Activated naive CD8-positive, alpha-beta T cell (primary cell): ENCODE data around the gene OR2M2.

Experiments used
- H3K27ac Mint-ChIP-seq: one replicate; pipeline ENCODE4 v1.8.0; 2021; ENCODE audit warnings: mixed read lengths
- H3K27me3 Mint-ChIP-seq: one replicate; pipeline ENCODE4 v1.8.0; 2021; ENCODE audit warnings: mixed read lengths
- H3K36me3 Mint-ChIP-seq: one replicate; pipeline ENCODE4 v1.8.0; 2021; ENCODE audit warnings: mixed read lengths
- H3K4me1 Mint-ChIP-seq: one replicate; pipeline ENCODE4 v1.8.0; 2021; ENCODE audit warnings: low read depth, mixed read lengths
- H3K4me3 Mint-ChIP-seq: one replicate; pipeline ENCODE4 v1.8.0; 2021; ENCODE audit warnings: mild to moderate bottlenecking, mixed read lengths
- H3K9me3 Mint-ChIP-seq: one replicate; pipeline ENCODE4 v1.8.0; 2021; ENCODE audit warnings: low read depth, mixed read lengths

The OR2M2 gene

DNA sequence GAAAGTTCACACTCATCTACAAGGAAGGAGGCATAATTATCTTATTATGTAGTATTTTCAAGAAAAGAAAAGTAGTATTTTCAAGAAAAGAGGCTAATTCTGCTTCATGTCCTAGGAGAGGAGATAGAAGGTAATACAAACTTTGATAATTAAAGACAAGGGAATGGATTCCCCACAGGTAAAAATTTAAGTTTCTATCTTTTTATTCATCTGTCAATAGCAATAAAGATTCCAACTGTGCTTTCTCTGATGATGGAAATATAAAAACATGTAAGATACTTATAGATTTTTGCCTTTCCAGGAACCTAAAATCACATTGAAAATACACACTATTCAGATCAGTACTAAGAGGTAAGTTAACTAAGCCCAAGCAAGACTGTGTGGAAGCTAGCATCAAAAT lies at the start of gene OR2M2:
TSS of gene OR2M2 (plus strand) at position 301 of the 400 bp plus-strand sequence. CDS start 5,165 bp downstream, outside the sequence.
- H3K4me3 Mint-ChIP-seq = no peak within 1 kb of the TSS
- H3K4me1 Mint-ChIP-seq = no peaks in the 10 kb centered on the region
- H3K36me3 Mint-ChIP-seq = no peaks in the 10 kb centered on the region
- no peak within 1 kb of the TSS for H3K27ac Mint-ChIP-seq
- no peaks in the 10 kb centered on the region for H3K27me3 Mint-ChIP-seq
- H3K9me3 Mint-ChIP-seq = no peaks in the 10 kb centered on the region

- Mint-ChIP-seq H3K4me1 (no peaks in the 10 kb centered on the region), H3K4me3 (no peak overlapping the region), H3K36me3 (no peaks in the 10 kb centered on the region), H3K27ac (no peak overlapping the region), H3K9me3 (peaks cover under 1% of the 10 kb centered on the region), H3K27me3 (peaks cover 2% of the 10 kb centered on the region)
These were observed 47.0 kb upstream of the OR2M2 start for GRCh38 chr1:248127653-248128052.

DNA sequence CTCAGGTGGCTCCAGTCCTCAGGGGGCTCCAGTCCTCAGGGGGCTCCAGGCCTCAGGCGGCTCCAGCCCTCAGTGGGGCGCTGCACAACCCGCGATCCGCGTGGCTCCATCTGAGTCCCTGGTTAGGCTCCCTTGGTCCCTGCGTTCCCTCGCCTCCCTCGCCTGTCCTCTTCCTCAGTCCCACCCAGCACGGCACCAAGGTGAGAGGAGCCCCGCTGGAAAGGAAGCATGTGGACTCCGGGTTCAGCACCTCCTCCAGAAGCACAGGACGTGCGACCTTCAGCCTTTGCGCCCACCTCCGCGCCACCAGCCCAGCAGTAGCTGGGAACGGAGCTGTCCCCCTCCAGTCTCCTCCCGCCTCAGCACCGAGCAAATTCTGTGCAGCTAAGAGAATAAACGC lies 37.8 kb upstream of the OR2M2 start:
- Mint-ChIP-seq H3K4me3 (no peak overlapping the region), H3K27me3 (peaks cover 2% of the 10 kb centered on the region)

GRCh38 chr1:248140846-248141245 lies 33.8 kb upstream of the OR2M2 start:
- H3K9me3 Mint-ChIP-seq = peaks cover 7% of the 10 kb centered on the region
- no peaks in the 10 kb centered on the region for H3K4me1 Mint-ChIP-seq
- no peak overlapping the region for H3K27ac Mint-ChIP-seq
- H3K36me3 Mint-ChIP-seq = no peaks in the 10 kb centered on the region
- H3K4me3 Mint-ChIP-seq = no peak overlapping the region
- peaks cover 4% of the 10 kb centered on the region for H3K27me3 Mint-ChIP-seq

More for the DNA sequence above, 37.8 kb upstream of the OR2M2 start:
- Mint-ChIP-seq H3K4me1 (no peaks in the 10 kb centered on the region), H3K27ac (no peak overlapping the region), H3K9me3 (no peaks in the 10 kb centered on the region), H3K36me3 (no peaks in the 10 kb centered on the region)

DNA sequence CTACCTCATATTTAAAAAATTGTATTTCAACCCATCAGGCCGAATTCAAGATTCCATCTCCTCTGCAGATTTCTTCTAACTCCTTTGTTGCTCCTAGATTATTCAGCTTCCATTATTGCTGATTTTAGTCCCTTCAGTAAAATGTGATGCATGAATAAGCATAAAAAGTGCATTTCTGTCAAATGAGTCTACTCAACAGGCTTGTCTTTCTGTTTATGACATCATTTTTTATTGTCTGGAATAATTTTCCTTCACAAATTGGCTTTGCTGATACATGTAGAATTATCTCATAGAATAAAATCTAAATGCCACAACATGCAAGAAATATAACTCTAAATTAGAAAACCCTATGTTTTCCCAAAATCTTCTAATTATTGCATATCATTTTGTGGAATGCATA lies 31.3 kb upstream of the OR2M2 start:
- Mint-ChIP-seq H3K9me3 (peaks cover 23% of the 10 kb centered on the region), H3K27me3 (peaks cover 3% of the 10 kb centered on the region), H3K4me1 (no peaks in the 10 kb centered on the region), H3K27ac (no peak overlapping the region), H3K36me3 (no peaks in the 10 kb centered on the region), H3K4me3 (no peak overlapping the region)

DNA sequence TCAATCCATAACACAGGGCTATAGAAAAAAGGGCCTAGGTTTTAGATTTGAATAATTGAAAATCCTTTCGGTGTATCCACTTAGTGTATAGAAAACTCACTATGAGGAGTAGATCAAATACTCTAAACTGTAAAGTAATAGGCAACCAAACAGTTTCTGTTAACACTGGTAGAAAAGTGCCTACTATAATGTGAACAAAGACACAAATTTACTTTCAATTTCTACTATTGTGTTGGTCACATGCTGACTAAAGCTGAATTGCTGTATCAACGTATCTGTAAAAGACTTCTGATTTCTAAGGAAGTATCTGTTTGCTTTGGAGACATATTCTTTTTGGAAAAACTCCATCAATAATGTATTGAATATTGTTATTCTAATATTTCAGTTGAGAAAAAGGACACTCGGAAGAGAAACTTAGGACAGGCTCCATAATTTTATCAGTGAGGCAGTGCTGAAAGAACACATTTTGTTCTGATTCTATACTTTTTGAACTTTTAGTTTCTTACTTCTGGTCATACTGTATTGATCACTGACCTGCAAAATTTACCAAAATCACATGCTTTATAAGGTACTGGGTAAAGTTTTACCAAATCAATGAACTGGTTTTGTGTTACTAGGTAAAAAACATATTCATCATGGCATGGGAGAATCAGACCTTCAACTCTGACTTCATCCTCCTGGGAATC lies 30.0 kb upstream of the OR2M2 start, which contains the start of gene OR2M5:
TSS of gene OR2M5 (plus strand) at position 636 of the 686 bp plus-strand sequence. CDS start at position 636, 0 bp downstream.
- Mint-ChIP-seq H3K27me3 (peaks cover 5% of the 10 kb centered on the region), H3K9me3 (peaks cover 29% of the 10 kb centered on the region), H3K27ac (no peak within 1 kb of the TSS), H3K4me1 (no peaks in the 10 kb centered on the region), H3K36me3 (no peaks in the 10 kb centered on the region), H3K4me3 (no peak within 1 kb of the TSS)

DNA sequence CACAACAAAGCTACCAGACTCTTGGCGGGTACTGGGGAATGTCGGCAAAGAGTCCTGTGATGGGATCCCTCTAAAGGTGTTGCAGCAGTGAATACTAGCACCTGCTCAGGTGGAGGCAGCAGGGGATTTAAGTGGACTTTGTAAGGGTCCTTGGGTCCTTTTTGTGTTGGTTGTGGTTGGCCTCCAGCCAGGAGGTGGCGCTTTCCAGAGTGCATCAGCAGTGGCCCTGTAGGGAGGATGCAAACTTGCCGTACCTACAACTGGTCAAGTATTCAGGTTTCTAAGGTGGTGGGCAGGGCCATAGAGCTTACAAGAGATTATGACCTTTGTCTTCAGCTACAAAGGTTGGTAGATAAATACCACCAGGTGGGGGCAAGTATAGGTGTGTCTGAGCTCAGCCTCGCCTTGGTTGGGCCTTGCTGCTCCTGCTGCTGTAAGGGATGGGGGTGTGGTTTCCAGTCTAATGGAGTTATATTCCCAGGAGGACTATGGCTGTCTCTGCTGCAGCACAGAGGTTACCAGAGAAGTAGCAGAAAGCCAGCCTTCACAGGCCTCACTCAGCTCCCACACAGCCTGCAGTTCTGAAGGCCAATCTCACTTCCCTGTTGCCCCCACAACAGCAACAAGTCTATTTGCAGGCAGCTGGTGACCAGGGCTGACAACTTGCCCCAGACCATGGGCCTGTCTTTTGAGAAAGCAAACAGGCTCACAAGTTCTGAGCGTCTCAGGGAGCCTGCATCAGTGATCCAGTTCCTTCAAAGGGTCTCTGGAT lies 22.4 kb upstream of the OR2M2 start:
- H3K4me1 Mint-ChIP-seq = no peaks in the 10 kb centered on the region
- H3K9me3 Mint-ChIP-seq = peaks cover 14% of the 10 kb centered on the region
- H3K36me3 Mint-ChIP-seq = no peaks in the 10 kb centered on the region
- H3K27me3 Mint-ChIP-seq = peaks cover 6% of the 10 kb centered on the region
- H3K4me3 Mint-ChIP-seq = no peak overlapping the region
- no peak overlapping the region for H3K27ac Mint-ChIP-seq

DNA sequence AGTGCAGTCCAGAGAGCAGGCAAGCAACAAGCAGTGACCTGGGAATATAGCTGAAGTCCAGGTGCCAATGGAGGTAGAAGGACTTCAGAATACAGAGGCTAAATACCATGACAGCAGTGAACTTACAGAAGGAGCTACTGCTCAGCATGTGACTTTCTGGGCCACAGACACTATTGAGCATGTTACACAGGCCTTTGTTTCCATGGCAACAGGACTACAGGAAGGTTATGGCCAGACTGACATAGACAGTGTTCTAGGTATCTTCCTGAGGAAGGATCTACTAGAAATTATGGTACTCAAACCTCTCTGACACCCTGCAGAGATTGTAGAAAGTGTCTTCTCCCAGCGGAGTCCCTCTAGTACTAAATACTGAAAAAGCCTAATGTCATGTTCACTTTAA lies 18.7 kb upstream of the OR2M2 start:
- Mint-ChIP-seq H3K4me1 (no peaks in the 10 kb centered on the region), H3K27me3 (peaks cover 3% of the 10 kb centered on the region), H3K4me3 (no peak overlapping the region), H3K27ac (no peak overlapping the region), H3K36me3 (no peaks in the 10 kb centered on the region), H3K9me3 (no peaks in the 10 kb centered on the region)

DNA sequence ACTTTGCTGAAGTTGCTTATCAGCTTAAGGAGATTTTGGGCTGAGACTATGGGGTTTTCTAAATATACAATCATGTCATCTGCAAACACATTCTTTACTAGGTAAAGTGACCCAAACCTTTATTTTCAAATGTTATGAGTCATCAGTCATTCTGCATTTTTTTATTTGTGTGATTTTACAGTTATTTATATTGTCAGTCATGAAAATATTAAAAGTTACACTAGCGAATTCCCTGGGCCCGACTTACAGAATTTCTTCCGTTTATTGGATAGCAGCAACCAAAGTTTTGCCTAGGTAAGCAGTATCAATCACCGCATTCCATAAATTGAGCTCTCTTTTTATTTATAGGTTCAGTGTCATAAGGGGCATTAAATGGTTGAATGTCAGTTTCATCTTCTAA lies 15.9 kb upstream of the OR2M2 start:
- Mint-ChIP-seq H3K9me3 (no peaks in the 10 kb centered on the region), H3K36me3 (no peaks in the 10 kb centered on the region), H3K27me3 (no peaks in the 10 kb centered on the region), H3K4me1 (no peaks in the 10 kb centered on the region), H3K27ac (no peak overlapping the region), H3K4me3 (no peak overlapping the region)

DNA sequence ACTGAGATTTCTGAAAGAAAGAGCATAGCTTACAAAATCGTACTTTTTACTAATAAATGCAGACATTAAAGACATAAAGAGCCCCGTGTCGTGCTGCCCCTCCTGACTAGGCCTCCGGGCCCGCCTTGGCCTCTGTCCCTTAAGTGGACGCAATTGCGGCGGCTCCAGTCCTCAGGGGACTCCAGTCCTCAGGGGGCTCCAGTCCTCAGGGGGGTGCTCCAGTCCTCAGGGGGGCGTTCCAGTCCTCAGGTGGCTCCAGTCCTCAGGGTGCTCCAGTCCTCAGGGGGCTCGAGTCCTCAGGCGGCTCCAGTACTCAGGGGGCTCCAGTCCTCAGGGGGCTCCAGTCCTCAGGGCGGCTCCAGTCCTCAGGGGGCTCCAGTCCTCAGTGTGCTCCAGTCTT lies 10.6 kb upstream of the OR2M2 start:
- no peaks in the 10 kb centered on the region for H3K36me3 Mint-ChIP-seq
- H3K9me3 Mint-ChIP-seq = peaks cover 7% of the 10 kb centered on the region
- no peak overlapping the region for H3K4me3 Mint-ChIP-seq
- H3K27ac Mint-ChIP-seq = no peak overlapping the region
- no peaks in the 10 kb centered on the region for H3K4me1 Mint-ChIP-seq
- H3K27me3 Mint-ChIP-seq = no peaks in the 10 kb centered on the region

GRCh38 chr1:248165186-248165585 lies 9.4 kb upstream of the OR2M2 start:
- peaks cover 7% of the 10 kb centered on the region for H3K9me3 Mint-ChIP-seq
- no peaks in the 10 kb centered on the region for H3K4me1 Mint-ChIP-seq
- H3K36me3 Mint-ChIP-seq = no peaks in the 10 kb centered on the region
- no peak overlapping the region for H3K4me3 Mint-ChIP-seq
- no peak overlapping the region for H3K27ac Mint-ChIP-seq
- no peaks in the 10 kb centered on the region for H3K27me3 Mint-ChIP-seq

DNA sequence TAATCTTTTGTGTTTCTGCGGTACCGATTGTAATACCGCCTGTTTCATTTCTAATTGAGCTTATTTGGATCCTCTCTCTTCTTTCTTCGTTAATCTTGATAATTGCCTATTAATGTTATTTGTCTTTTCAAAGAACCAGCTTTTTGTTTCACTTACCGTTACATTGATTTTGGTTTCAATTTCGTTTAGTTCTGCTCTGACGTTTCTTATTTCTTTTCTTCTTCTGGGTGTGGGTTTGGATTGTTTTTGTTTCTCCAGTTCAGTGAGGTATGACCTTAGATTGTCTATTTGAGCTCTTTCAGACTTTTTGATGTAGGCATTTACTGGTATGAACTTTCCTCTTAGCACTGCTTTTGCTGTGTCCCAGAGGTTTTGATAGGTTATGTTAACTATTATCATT lies 9.4 kb downstream of the OR2M2 start:
- Mint-ChIP-seq H3K36me3 (no peaks in the 10 kb centered on the region), H3K27ac (no peak overlapping the region), H3K9me3 (peaks cover 7% of the 10 kb centered on the region), H3K4me1 (no peaks in the 10 kb centered on the region), H3K4me3 (no peak overlapping the region), H3K27me3 (peaks cover 6% of the 10 kb centered on the region)

- Mint-ChIP-seq H3K4me1 (no peaks in the 10 kb centered on the region), H3K27me3 (peaks cover 2% of the 10 kb centered on the region), H3K36me3 (no peaks in the 10 kb centered on the region), H3K9me3 (peaks cover 7% of the 10 kb centered on the region), H3K4me3 (no peak overlapping the region), H3K27ac (no peak overlapping the region)
These were observed 12.7 kb downstream of the OR2M2 start for GRCh38 chr1:248187363-248187762.

DNA sequence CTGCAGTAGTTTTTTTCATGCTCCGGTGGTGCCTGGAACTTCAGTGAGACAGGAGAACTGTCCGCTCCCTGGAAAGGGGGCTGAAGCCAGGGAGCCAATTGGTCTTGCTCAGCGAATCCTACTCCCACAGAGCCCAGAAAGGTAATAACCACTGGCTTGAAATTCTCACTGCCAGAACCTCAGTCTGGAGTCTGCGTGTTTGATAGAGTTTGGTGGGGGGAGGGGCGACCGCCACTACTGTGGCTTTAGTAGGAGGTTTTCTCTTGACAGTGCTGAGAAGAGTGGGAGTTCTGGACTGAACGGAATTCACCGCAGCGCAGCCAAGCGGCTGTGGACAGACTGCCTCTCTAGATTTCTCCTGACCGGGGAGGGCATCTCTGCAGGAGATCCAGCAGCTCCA lies 14.4 kb downstream of the OR2M2 start:
- Mint-ChIP-seq H3K36me3 (no peaks in the 10 kb centered on the region), H3K27me3 (peaks cover 2% of the 10 kb centered on the region)

GRCh38 chr1:248194117-248194516 lies 19.5 kb downstream of the OR2M2 start:
- no peaks in the 10 kb centered on the region for H3K27me3 Mint-ChIP-seq
- no peaks in the 10 kb centered on the region for H3K36me3 Mint-ChIP-seq
- H3K4me3 Mint-ChIP-seq = no peak overlapping the region
- H3K9me3 Mint-ChIP-seq = no peaks in the 10 kb centered on the region
- H3K27ac Mint-ChIP-seq = no peak overlapping the region
- H3K4me1 Mint-ChIP-seq = no peaks in the 10 kb centered on the region

More for the DNA sequence above, 14.4 kb downstream of the OR2M2 start:
- Mint-ChIP-seq H3K4me1 (no peaks in the 10 kb centered on the region), H3K27ac (no peak overlapping the region), H3K4me3 (no peak overlapping the region), H3K9me3 (no peaks in the 10 kb centered on the region)
